HG03354 (cell line): ENCODE data around the gene AKAP8.

Experiments used
- ATAC-seq: cut with Tn5 transposase; IDR thresholded peaks from one replicate; pipeline ENCODE4 v1.9.1; 2021; ENCODE audit warnings: mild to moderate bottlenecking; ENCODE audit not compliant: unreplicated experiment, poor library complexity, severe bottlenecking

The AKAP8 gene

GRCh38 chr19:15307169-15307568 is 72.4 kb downstream of the AKAP8 start:
- ATAC-seq = no peak

GRCh38 chr19:15305582-15306334 is 73.8 kb downstream of the AKAP8 start:
- ATAC-seq = no peak

GRCh38 chr19:15304140-15304705 is 75.4 kb downstream of the AKAP8 start:
- no peak for ATAC-seq
